Activated CD4-positive, CD25-positive, alpha-beta regulatory T cell treated with anti-CD3 and anti-CD28 coated beads, Interleukin-2, amount 50 U/mL, for 16 hours (primary cell): ENCODE results near the gene CRNKL1.

Experiments
- DNase-seq: peaks from one replicate; pipeline ENCODE4 v3.0.0-alpha.2; 2020; ENCODE audit warnings: low read depth, low spot score

Gene CRNKL1

GRCh38 chr20:20063941-20064702 is 11.9 kb upstream of the CRNKL1 start:
- no peak for DNase-seq

GRCh38 chr20:20060234-20060998 is 8.2 kb upstream of the CRNKL1 start:
- no peak for DNase-seq

GRCh38 chr20:20051767-20052073 is 546 bp downstream of the CRNKL1 start:
- DNase-seq = no peak

- DNase-seq = no peak
Measured at GRCh38 chr20:20039752-20040387, 12.4 kb downstream of the CRNKL1 start.

- DNase-seq = no peak
Measured at GRCh38 chr20:20038586-20038985, 13.7 kb downstream of the CRNKL1 start.

GRCh38 chr20:20037960-20038359 is 14.3 kb downstream of the CRNKL1 start:
- no peak for DNase-seq

GRCh38 chr20:20036756-20037155 is 15.5 kb downstream of the CRNKL1 start:
- no peak for DNase-seq

GRCh38 chr20:20034486-20034885 is 17.8 kb downstream of the CRNKL1 start:
- DNase-seq = no peak

- no peak for DNase-seq
Measured at GRCh38 chr20:20031790-20032189, 20.5 kb downstream of the CRNKL1 start.

GRCh38 chr20:20027284-20027683 is 25.0 kb downstream of the CRNKL1 start:
- no peak for DNase-seq

GRCh38 chr20:20024942-20025341 is 27.3 kb downstream of the CRNKL1 start:
- no peak for DNase-seq

- no peak for DNase-seq
Measured at GRCh38 chr20:20023395-20023794, 28.9 kb downstream of the CRNKL1 start.

- DNase-seq = no peak
Measured at GRCh38 chr20:20022498-20022897, 29.8 kb downstream of the CRNKL1 start.

GRCh38 chr20:20021835-20022234 is 30.4 kb downstream of the CRNKL1 start:
- DNase-seq = no peak

GRCh38 chr20:20020908-20021307 is 31.4 kb downstream of the CRNKL1 start:
- no peak for DNase-seq

- DNase-seq = no peak
Measured at GRCh38 chr20:20019123-20019522, 33.1 kb downstream of the CRNKL1 start.

GRCh38 chr20:20018366-20018765 is 33.9 kb downstream of the CRNKL1 start:
- DNase-seq = no peak

- no peak for DNase-seq
Measured at GRCh38 chr20:20017844-20018185, 34.5 kb downstream of the CRNKL1 start.

- DNase-seq = peak; percentile 76
Measured at GRCh38 chr20:20017001-20017843, 35.0 kb downstream of the CRNKL1 start, which contains the start of gene NAA20. Gene NAA20, plus strand, starts transcription at chr20:20017362. Its CDS starts 35 bp downstream, at chr20:20017397.

- DNase-seq = no peak
Measured at GRCh38 chr20:20014659-20015058, 37.6 kb downstream of the CRNKL1 start.

- no peak for DNase-seq
Measured at GRCh38 chr20:20012541-20012940, 39.7 kb downstream of the CRNKL1 start.
